CD4-positive, alpha-beta T cell treated with Interleukin-12 subunit alpha and Interleukin-12 subunit beta, for 1 hour (primary cell): Measurements from ENCODE around the gene FREM1.

Experiments
- DNase-seq: peaks from one replicate; pipeline ENCODE4 v3.0.0-alpha.2; 2020

FREM1 gene

GRCh38 chr9:14687042-14687719 lies 223.0 kb downstream of the FREM1 start:
- no peak for DNase-seq

GRCh38 chr9:14686168-14686567 lies 224.1 kb downstream of the FREM1 start:
- DNase-seq, result no peak
